Muscle of back (tissue), 11 donors: ENCODE data around the gene SLMAP. TPM values are rescaled to one million over a fixed set of nuclear protein-coding genes. Genes with fewer than 3 reads are reported as not detected.

Experiments
- DNase-seq, 3 donors: peaks; one replicate each; pipeline versions ENCODE4 v3.0.0 to v3.0.0-alpha.2; 2013
- polyA plus RNA-seq, 10 donors: library from polyadenylated mRNA; unstranded; fragments of 120-200 nt; gene quantifications; one replicate each; pipeline ENCODE4 v1.2.1, GENCODE V29; 2013; ENCODE audit not compliant: insufficient read length in 10 of 10

The SLMAP gene
- polyA plus RNA-seq, 10 donors = 42.2 to 103 (median 63.5) TPM

GRCh38 chr3:57746156-57747010, 9.7 kb upstream of the SLMAP start:
- no peak for DNase-seq

GRCh38 chr3:57749542-57749941, 6.6 kb upstream of the SLMAP start:
- DNase-seq = no peak

GRCh38 chr3:57752307-57752706, 3.8 kb upstream of the SLMAP start:
- DNase-seq = no peak

GRCh38 chr3:57753016-57753415, 3.1 kb upstream of the SLMAP start:
- no peak for DNase-seq

GRCh38 chr3:57755368-57755675, 787 bp upstream of the SLMAP start:
- DNase-seq = peak in 2 of 3 donors; percentile 8 to 38

- DNase-seq = peak; percentile 41 to 83 (median 65)
These were observed 656 bp downstream of the SLMAP start for GRCh38 chr3:57756528-57757401.

GRCh38 chr3:57757642-57758297, 1.7 kb downstream of the SLMAP start:
- peak in 2 of 3 donors; percentile 6 to 42 for DNase-seq

GRCh38 chr3:57758686-57759085, 2.6 kb downstream of the SLMAP start:
- peak in 1 of 3 donors; percentile 26 for DNase-seq

- DNase-seq = no peak
These were observed 8.7 kb downstream of the SLMAP start for GRCh38 chr3:57764794-57765193.

GRCh38 chr3:57768595-57768994, 12.5 kb downstream of the SLMAP start:
- no peak for DNase-seq

- DNase-seq = peak in 2 of 3 donors; percentile 34 to 55
These were observed 14.1 kb downstream of the SLMAP start for GRCh38 chr3:57770009-57770827.

GRCh38 chr3:57772251-57772650, 16.1 kb downstream of the SLMAP start:
- DNase-seq = no peak

GRCh38 chr3:57777774-57778173, 21.7 kb downstream of the SLMAP start:
- no peak for DNase-seq

GRCh38 chr3:57778494-57778893, 22.4 kb downstream of the SLMAP start:
- DNase-seq = no peak

GRCh38 chr3:57779666-57780065, 23.6 kb downstream of the SLMAP start:
- DNase-seq = no peak

- no peak for DNase-seq
These were observed 27.3 kb downstream of the SLMAP start for GRCh38 chr3:57783186-57784088.

GRCh38 chr3:57784089-57784735, 28.1 kb downstream of the SLMAP start:
- no peak for DNase-seq

- no peak for DNase-seq
These were observed 29.3 kb downstream of the SLMAP start for GRCh38 chr3:57785446-57785845.

- no peak for DNase-seq
These were observed 31.9 kb downstream of the SLMAP start for GRCh38 chr3:57787867-57788623.
